HEK293T (cell line): ENCODE measurements around the gene TAS2R14.

Experiments used
- CTCF ChIA-PET: fragments of 350-600 bp; formaldehyde crosslinking; extraction: SDS; loops from one replicate; lab custom pipeline; 2021; ENCODE audit warnings: antibody characterized with exemption, inconsistent platforms; lab: Yijun Ruan, JAX
- POLR2A ChIA-PET: fragments of 350-600 bp; formaldehyde crosslinking; extraction: SDS; loops from one replicate; lab custom pipeline; 2020; ENCODE audit warnings: antibody characterized with exemption, inconsistent platforms; lab: Yijun Ruan, JAX
- DNase-seq: peaks from one replicate; pipeline ENCODE4 v3.0.0; 2012; ENCODE audit warnings: mixed read lengths; ENCODE audit errors: extremely low spot score
- ARNT ChIP-seq: fragments of 450-650 bp; IDR thresholded peaks from 2 replicates; pipeline ENCODE4 v1.6.1; 2017; ENCODE audit warnings: mild to moderate bottlenecking
- BHLHE40 ChIP-seq: fragments of 450-650 bp; IDR thresholded peaks from 2 replicates; pipeline ENCODE4 v1.6.1; 2016; ENCODE audit warnings: mild to moderate bottlenecking, moderate library complexity, borderline replicate concordance
- CTBP1 ChIP-seq: fragments of 450-650 bp; IDR thresholded peaks from 2 replicates; pipeline ENCODE4 v1.6.1; 2016; ENCODE audit warnings: borderline replicate concordance
- ELF4 ChIP-seq: fragments of 450-650 bp; IDR thresholded peaks from 2 replicates; pipeline ENCODE4 v1.6.1; 2017; ENCODE audit warnings: antibody characterized with exemption
- FOXA1 ChIP-seq: fragments of 450-650 bp; IDR thresholded peaks from 2 replicates; pipeline ENCODE4 v1.6.1; 2016; ENCODE audit warnings: mild to moderate bottlenecking
- FOXK2 ChIP-seq: fragments of 450-650 bp; IDR thresholded peaks from 2 replicates; pipeline ENCODE4 v1.6.1; 2016; ENCODE audit warnings: mild to moderate bottlenecking
- FOXM1 ChIP-seq: fragments of 450-650 bp; IDR thresholded peaks from 2 replicates; pipeline ENCODE4 v1.6.1; 2017; ENCODE audit warnings: mild to moderate bottlenecking, borderline replicate concordance
- HDGF ChIP-seq: fragments of 450-650 bp; IDR thresholded peaks from 2 replicates; pipeline ENCODE4 v1.6.1; 2017; ENCODE audit warnings: antibody characterized with exemption, borderline replicate concordance
- L3MBTL2 ChIP-seq: fragments of 450-650 bp; conservative IDR thresholded peaks from 2 replicates; pipeline ENCODE4 v1.6.1; 2016; ENCODE audit warnings: mild to moderate bottlenecking
- LEF1 ChIP-seq: fragments of 450-650 bp; IDR thresholded peaks from 2 replicates; pipeline ENCODE4 v1.6.1; 2017; ENCODE audit warnings: mild to moderate bottlenecking, borderline replicate concordance
- NFRKB ChIP-seq: fragments of 450-650 bp; IDR thresholded peaks from 2 replicates; pipeline ENCODE4 v1.6.1; 2016; ENCODE audit warnings: mild to moderate bottlenecking, moderate library complexity
- SP1 ChIP-seq: fragments of 450-650 bp; IDR thresholded peaks from 2 replicates; pipeline ENCODE4 v1.6.1; 2017
- SUZ12 ChIP-seq: fragments of 450-650 bp; IDR thresholded peaks from 2 replicates; pipeline ENCODE4 v1.6.1; 2016; ENCODE audit warnings: mild to moderate bottlenecking
- TARDBP ChIP-seq: fragments of 450-650 bp; IDR thresholded peaks from 2 replicates; pipeline ENCODE4 v1.6.1; 2016
- ZNF384 ChIP-seq: fragments of 450-650 bp; IDR thresholded peaks from 2 replicates; pipeline ENCODE4 v1.6.1; 2016
- TF ChIP-seq, protein P1 (sequence below): fragments of 450-650 bp; IDR thresholded peaks from 2 replicates; pipeline ENCODE4 v1.6.1; 2016

TAS2R14 gene

GRCh38 chr12:10952645-10953044, 13.6 kb upstream of the TAS2R14 start:
- CTCF ChIA-PET = no interaction called here
- POLR2A ChIA-PET = no interaction called here
- TF ChIP-seq ARNT = no peak
- TF ChIP-seq ELF4 = no peak
- no peak for TF ChIP-seq ZNF384
- TF ChIP-seq NFRKB = no peak
- no peak for TF ChIP-seq FOXM1
- TF ChIP-seq, protein P1, sequence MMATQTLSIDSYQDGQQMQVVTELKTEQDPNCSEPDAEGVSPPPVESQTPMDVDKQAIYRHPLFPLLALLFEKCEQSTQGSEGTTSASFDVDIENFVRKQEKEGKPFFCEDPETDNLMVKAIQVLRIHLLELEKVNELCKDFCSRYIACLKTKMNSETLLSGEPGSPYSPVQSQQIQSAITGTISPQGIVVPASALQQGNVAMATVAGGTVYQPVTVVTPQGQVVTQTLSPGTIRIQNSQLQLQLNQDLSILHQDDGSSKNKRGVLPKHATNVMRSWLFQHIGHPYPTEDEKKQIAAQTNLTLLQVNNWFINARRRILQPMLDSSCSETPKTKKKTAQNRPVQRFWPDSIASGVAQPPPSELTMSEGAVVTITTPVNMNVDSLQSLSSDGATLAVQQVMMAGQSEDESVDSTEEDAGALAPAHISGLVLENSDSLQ = no peak
- TF ChIP-seq SP1 = no peak
- no peak for TF ChIP-seq FOXK2
- no peak for TF ChIP-seq TARDBP
- TF ChIP-seq CTBP1 = no peak
- TF ChIP-seq L3MBTL2 = no peak
- TF ChIP-seq HDGF = no peak
- no peak for TF ChIP-seq BHLHE40
- TF ChIP-seq FOXA1 = no peak
- TF ChIP-seq SUZ12 = no peak
- no peak for TF ChIP-seq LEF1
- DNase-seq = no peak

DNA sequence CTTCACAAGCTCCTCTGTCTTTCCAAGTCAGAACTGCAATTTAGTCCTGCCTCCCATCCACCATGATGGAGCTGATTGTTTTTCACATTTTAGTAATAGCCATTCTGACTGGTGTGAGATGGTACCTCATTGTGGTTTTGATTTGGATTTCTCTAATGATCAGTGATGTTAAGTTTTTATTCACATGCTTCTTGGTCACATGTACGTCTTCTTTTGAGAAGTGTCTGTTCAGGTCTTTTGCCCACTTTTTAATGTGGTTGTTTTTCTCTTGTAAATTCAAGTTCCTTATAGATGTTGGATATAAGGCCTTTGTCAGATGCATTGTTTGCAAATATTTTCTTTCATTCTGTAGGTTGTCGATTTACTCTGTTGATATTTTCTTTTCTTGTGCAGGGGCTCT, 4.1 kb upstream of the TAS2R14 start:
- ChIA-PET POLR2A (no interaction called here), CTCF (no interaction called here)
- no peak for DNase-seq
- no peak for TF ChIP-seq ELF4
- TF ChIP-seq HDGF = no peak
- TF ChIP-seq CTBP1 = no peak
- TF ChIP-seq NFRKB = no peak
- no peak for TF ChIP-seq TARDBP
- TF ChIP-seq FOXA1 = no peak
- no peak for TF ChIP-seq ARNT
- TF ChIP-seq FOXK2 = no peak
- no peak for TF ChIP-seq SP1
- no peak for TF ChIP-seq LEF1
- no peak for TF ChIP-seq FOXM1

GRCh38 chr12:10941916-10942607, 3.0 kb upstream of the TAS2R14 start:
- TF ChIP-seq ARNT (no peak), FOXM1 (no peak), FOXK2 (no peak), SP1 (no peak), L3MBTL2 (no peak), LEF1 (no peak), TARDBP (no peak), ELF4 (no peak), HDGF (no peak), NFRKB (no peak), BHLHE40 (no peak), SUZ12 (no peak), CTBP1 (no peak)
- TF ChIP-seq, protein P1 = no peak
- ChIA-PET CTCF (no interaction called here), POLR2A (no interaction called here)
- DNase-seq = no peak

DNA sequence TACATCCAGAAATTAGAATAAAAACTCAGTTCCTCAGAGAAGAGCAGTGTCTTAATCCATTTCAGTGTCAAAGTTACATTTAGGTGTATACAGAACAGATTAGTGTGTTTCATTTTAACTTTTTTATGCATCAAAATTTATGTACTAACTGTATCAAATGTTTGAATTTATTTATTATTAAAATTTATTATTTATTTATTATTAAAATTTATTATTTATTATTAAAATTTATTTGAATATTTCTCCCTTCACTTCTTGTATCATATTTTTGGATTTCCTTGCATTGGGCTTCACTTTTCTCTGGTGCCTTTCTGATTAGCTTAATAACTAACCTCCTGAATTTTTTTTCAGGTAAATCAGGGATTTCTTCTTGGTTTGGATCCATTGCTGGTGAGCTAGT, 2.3 kb upstream of the TAS2R14 start:
- TF ChIP-seq FOXM1 = no peak
- TF ChIP-seq FOXA1 = no peak
- no peak for TF ChIP-seq FOXK2
- TF ChIP-seq L3MBTL2 = no peak
- TF ChIP-seq TARDBP = no peak
- no peak for TF ChIP-seq ZNF384
- no peak for TF ChIP-seq NFRKB
- no peak for TF ChIP-seq BHLHE40
- TF ChIP-seq ELF4 = no peak
- TF ChIP-seq HDGF = no peak
- TF ChIP-seq CTBP1 = no peak
- no peak for TF ChIP-seq SUZ12
- no peak for TF ChIP-seq ARNT
- no peak for DNase-seq
- CTCF ChIA-PET = no interaction called here
- POLR2A ChIA-PET = no interaction called here

GRCh38 chr12:10940389-10940788, 1.3 kb upstream of the TAS2R14 start:
- ChIA-PET CTCF (no interaction called here), POLR2A (interaction anchor here (0.6 kb wide), 1 partner anchor 146 kb away, joined by 3 read pairs; no protein-coding TSS in a partner anchor)
- no peak for TF ChIP-seq FOXA1
- no peak for TF ChIP-seq FOXK2
- no peak for TF ChIP-seq ARNT
- no peak for TF ChIP-seq SP1
- no peak for TF ChIP-seq FOXM1
- TF ChIP-seq SUZ12 = no peak
- TF ChIP-seq NFRKB = no peak
- no peak for TF ChIP-seq TARDBP
- no peak for TF ChIP-seq HDGF
- no peak for TF ChIP-seq LEF1
- TF ChIP-seq, protein P1 = no peak
- TF ChIP-seq CTBP1 = no peak
- no peak for TF ChIP-seq ZNF384
- TF ChIP-seq BHLHE40 = no peak
- no peak for TF ChIP-seq ELF4
- no peak for DNase-seq

DNA sequence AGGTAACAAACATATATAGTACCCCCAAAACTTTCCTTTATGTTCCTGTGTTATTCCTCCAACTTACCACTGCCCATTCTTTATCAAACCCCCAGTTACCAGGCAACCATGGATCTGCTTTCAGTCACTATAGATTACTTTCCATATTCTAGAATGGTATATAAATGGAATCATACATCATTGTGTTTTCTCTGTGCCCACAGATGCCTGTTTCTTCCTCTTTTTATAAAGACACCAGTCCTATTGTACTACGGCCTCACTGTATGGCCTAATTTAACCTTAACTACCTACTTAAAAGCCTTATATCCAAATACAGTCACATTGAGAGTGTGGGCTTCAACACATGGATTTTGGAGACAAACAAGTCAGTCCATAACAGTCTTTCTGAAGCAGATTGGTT, 2.6 kb downstream of the TAS2R14 start:
- ChIA-PET POLR2A (no interaction called here), CTCF (no interaction called here)
- TF ChIP-seq ARNT = no peak
- no peak for TF ChIP-seq ZNF384
- TF ChIP-seq, protein P1 = no peak
- no peak for TF ChIP-seq NFRKB
- no peak for DNase-seq
